ENCODE results near the gene STT3B. TPM values are rescaled to one million over a fixed set of nuclear protein-coding genes. Genes with fewer than 3 reads are reported as not detected.
"Not testable (repeated sequence)": the region's sequence is repeated elsewhere in the genome, so short reads cannot be mapped to it uniquely, and the experiment has no call there.

Gene STT3B
- total RNA-seq, 4 donors from 2014 or later = 62.4 to 99.3 (median 69.0) TPM

DNA sequence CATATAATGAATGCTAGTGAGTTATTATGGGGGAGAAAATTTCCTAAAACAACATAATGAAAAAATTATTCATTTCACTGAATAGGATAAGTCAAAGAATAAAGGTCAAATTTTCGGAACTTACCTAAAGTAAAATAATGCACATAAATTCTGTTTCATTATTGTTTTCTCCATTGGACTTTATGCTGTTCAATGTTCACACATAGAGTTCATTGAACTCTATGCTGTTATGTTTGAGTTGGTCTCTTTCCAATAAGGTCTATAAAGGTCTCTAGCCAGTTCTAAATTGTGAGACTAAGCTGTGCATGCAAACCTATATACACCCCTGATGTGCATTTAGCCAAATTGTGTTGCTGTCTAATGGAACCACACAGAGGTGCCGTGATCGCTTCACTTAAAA, 28.5 kb upstream of the STT3B start:
- Histone ChIP-seq H3K27me3 (no peaks in the 10 kb centered on the region), H3K27ac (no peak overlapping the region), H3K9me3 (no peaks in the 10 kb centered on the region), H3K36me3 (no peaks in the 10 kb centered on the region), H3K4me3 (no peak overlapping the region), H3K4me1 (no peaks in the 10 kb centered on the region)
- intact Hi-C loops (cut with DNase I; ENCODE audit: low total_unique reads) (no loop called here), in situ Hi-C loops (cut with MboI; ENCODE audit: low sequenced_read_pairs in 4 of 4) (no loop called here)
- DNase-seq (no peak), ATAC-seq (no peak)
- TF ChIP-seq POLR2A (IDR thresholded peaks at IDR 0.05) = no peak
- TF ChIP-seq CTCF (IDR thresholded peaks at IDR 0.05 in 4 of 5, conservative IDR thresholded peaks at IDR 0.05 in 1 of 5) = no peak

DNA sequence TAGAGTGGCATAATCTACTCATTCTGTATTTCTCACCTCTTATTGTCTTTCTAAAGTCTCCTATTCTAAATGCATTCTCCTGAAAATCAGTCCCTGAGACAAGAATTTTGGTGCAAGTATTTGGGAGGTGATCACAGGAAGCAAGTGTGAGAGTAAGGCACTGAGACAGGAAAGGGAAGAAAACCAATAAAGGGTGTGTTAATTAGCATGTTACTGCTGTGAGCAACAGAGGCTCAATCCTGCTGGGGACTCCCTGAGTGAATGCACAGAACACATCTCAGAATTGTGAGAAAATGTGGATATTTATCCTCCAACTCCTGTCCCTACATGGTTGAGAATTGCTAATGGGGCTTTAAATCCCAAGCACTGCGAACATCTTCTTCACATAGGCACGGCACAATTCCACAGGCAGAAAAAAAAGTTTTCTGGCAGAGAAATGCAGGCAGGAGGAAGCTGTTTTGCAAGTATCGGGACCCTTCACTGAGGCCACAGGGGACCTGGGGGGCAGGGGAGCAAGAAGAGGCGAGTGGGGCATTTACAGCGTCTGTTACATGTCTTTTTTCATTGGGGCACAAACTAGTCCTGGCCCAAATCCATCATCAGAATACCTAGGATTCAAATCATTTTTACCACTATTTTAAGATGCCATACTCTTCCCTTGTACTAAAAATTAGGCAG, 27.2 kb upstream of the STT3B start:
- no peak for DNase-seq
- in situ Hi-C loops (cut with MboI; ENCODE audit: low sequenced_read_pairs in 4 of 4) = no loop called here

GRCh38 chr3:31506515-31506914, 26.2 kb upstream of the STT3B start:
- in situ Hi-C loops (cut with MboI; ENCODE audit: low sequenced_read_pairs in 4 of 4); H3K4me3 ChIP-seq; intact Hi-C loops (cut with DNase I; ENCODE audit: low total_unique reads); DNase-seq; H3K9me3 ChIP-seq; H3K27ac ChIP-seq; H3K36me3 ChIP-seq; ATAC-seq; H3K4me1 ChIP-seq; H3K27me3 ChIP-seq: not testable (repeated sequence)

More for the DNA sequence above, 27.2 kb upstream of the STT3B start:
- Histone ChIP-seq H3K36me3 (no peaks in the 10 kb centered on the region), H3K9me3 (no peaks in the 10 kb centered on the region), H3K4me1 (no peaks in the 10 kb centered on the region), H3K27me3 (no peaks in the 10 kb centered on the region), H3K27ac (no peak overlapping the region), H3K4me3 (no peak overlapping the region)
- ATAC-seq = no peak
- intact Hi-C loops (cut with DNase I; ENCODE audit: low total_unique reads) = no loop called here
- TF ChIP-seq CTCF (IDR thresholded peaks at IDR 0.05 in 4 of 5, conservative IDR thresholded peaks at IDR 0.05 in 1 of 5) = no peak
- TF ChIP-seq POLR2A (IDR thresholded peaks at IDR 0.05) = no peak

- DNase-seq = no peak
- intact Hi-C loops (cut with DNase I; ENCODE audit: low total_unique reads) = no loop called here
- no peak overlapping the region for H3K27ac ChIP-seq
- no peak for ATAC-seq
- H3K9me3 ChIP-seq = no peaks in the 10 kb centered on the region
- TF ChIP-seq CTCF (IDR thresholded peaks at IDR 0.05 in 4 of 5, conservative IDR thresholded peaks at IDR 0.05 in 1 of 5) = no peak
- no peak for TF ChIP-seq POLR2A (IDR thresholded peaks at IDR 0.05)
- H3K27me3 ChIP-seq = no peaks in the 10 kb centered on the region
- no peak overlapping the region for H3K4me3 ChIP-seq
- no peaks in the 10 kb centered on the region for H3K36me3 ChIP-seq
- in situ Hi-C loops (cut with MboI; ENCODE audit: low sequenced_read_pairs in 4 of 4) = no loop called here
- no peaks in the 10 kb centered on the region for H3K4me1 ChIP-seq
These were observed 24.1 kb upstream of the STT3B start for GRCh38 chr3:31508452-31509146.

- no peak for TF ChIP-seq POLR2A (IDR thresholded peaks at IDR 0.05)
- no peak for TF ChIP-seq CTCF (IDR thresholded peaks at IDR 0.05 in 4 of 5, conservative IDR thresholded peaks at IDR 0.05 in 1 of 5)
- no peak for DNase-seq
These were observed 23.5 kb upstream of the STT3B start for GRCh38 chr3:31509147-31509728.

More at GRCh38 chr3:31509147-31509728, 23.5 kb upstream of the STT3B start:
- ATAC-seq = no peak
- intact Hi-C loops (cut with DNase I; ENCODE audit: low total_unique reads) = no loop called here
- Histone ChIP-seq H3K4me1 (no peaks in the 10 kb centered on the region), H3K4me3 (no peak overlapping the region), H3K27ac (no peak overlapping the region), H3K27me3 (no peaks in the 10 kb centered on the region), H3K36me3 (no peaks in the 10 kb centered on the region), H3K9me3 (no peaks in the 10 kb centered on the region)
- in situ Hi-C loops (cut with MboI; ENCODE audit: low sequenced_read_pairs in 4 of 4) = no loop called here
